Fibroblast of pulmonary artery (primary cell): ENCODE measurements around the gene GLUD1.
A peak's percentile ranks its signal among the peaks of the same experiment; 100 is the strongest.
"Not testable (repeated sequence)": the region's sequence is repeated elsewhere in the genome, so short reads cannot be mapped to it uniquely, and the experiment has no call there.

Source experiments
- DNase-seq: peaks from one replicate; pipeline ENCODE4 v3.0.0-alpha.2; 2010; ENCODE audit warnings: low read depth
- H3K4me3 ChIP-seq: replicated peaks from 2 replicates; pipeline ENCODE4 v1.5.1; 2011; ENCODE audit warnings: low read depth, mild to moderate bottlenecking, control low read depth, low read length, moderate library complexity
- CTCF ChIP-seq: IDR thresholded peaks from 2 replicates; pipeline ENCODE4 v1.5.1; 2011; ENCODE audit warnings: mild to moderate bottlenecking, control low read depth, low read length, inconsistent platforms; ENCODE audit errors: missing control alignments

The GLUD1 gene

DNA sequence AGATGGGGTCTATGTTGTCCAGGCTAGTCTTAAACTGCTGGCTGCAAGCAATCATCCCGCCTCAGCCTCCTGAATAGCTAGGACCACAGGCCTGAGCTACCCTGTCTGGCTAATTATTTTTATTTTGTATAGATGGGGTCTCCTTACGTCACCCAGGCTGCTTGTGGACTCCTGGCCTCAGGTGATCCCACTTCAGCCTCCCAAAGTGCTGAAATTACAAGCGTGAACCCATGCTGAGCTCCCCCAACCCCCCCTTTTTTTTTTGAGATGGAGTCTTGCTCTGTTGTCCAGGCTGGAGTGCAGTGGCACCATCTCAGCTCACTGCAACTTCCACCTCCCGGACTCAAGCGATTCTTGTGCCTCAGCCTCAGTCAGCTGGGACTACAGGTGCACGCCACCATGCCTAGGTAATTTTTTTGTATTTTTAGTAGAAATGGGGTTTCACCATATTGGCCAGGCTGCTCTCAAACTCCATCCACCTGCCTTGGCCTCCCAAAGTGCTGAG lies 49.2 kb downstream of the GLUD1 start:
- no peak overlapping the region for H3K4me3 ChIP-seq
- TF ChIP-seq CTCF = no peak
- DNase-seq = no peak

- DNase-seq, H3K4me3 ChIP-seq: not testable (repeated sequence)
These were observed 51.1 kb downstream of the GLUD1 start for GRCh38 chr10:87043579-87043978.

GRCh38 chr10:87038786-87039185 lies 55.9 kb downstream of the GLUD1 start:
- no peak for TF ChIP-seq CTCF
- H3K4me3 ChIP-seq = no peak overlapping the region
- DNase-seq = no peak

GRCh38 chr10:87038286-87038717 lies 56.3 kb downstream of the GLUD1 start:
- no peak for DNase-seq
- no peak for TF ChIP-seq CTCF
- H3K4me3 ChIP-seq = no peak overlapping the region

- no peak overlapping the region for H3K4me3 ChIP-seq
- no peak for DNase-seq
- TF ChIP-seq CTCF = no peak
These were observed 58.0 kb downstream of the GLUD1 start for GRCh38 chr10:87036623-87037022.

- no peak for DNase-seq
- no peak for TF ChIP-seq CTCF
- H3K4me3 ChIP-seq = no peak overlapping the region
These were observed 63.6 kb downstream of the GLUD1 start for GRCh38 chr10:87030912-87031635.

DNA sequence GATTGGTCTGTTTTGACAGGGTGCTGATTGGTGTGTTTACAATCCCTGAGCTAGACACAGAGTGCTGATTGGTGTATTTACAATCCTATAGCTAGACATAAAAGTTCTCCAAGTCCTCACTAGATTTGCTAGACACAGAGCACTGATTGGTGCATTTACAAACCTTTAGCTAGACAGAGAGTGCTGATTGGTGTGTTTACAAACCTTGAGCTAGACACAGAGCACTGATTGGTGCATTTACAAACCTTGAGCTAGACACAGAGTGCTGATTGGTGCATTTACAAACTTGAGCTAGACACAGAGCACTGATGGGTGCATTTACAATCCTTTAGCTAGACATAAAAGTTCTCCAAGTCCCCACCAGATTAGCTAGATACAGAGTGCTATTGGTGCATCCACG lies 64.2 kb downstream of the GLUD1 start:
- not testable (repeated sequence) for H3K4me3 ChIP-seq, DNase-seq

DNA sequence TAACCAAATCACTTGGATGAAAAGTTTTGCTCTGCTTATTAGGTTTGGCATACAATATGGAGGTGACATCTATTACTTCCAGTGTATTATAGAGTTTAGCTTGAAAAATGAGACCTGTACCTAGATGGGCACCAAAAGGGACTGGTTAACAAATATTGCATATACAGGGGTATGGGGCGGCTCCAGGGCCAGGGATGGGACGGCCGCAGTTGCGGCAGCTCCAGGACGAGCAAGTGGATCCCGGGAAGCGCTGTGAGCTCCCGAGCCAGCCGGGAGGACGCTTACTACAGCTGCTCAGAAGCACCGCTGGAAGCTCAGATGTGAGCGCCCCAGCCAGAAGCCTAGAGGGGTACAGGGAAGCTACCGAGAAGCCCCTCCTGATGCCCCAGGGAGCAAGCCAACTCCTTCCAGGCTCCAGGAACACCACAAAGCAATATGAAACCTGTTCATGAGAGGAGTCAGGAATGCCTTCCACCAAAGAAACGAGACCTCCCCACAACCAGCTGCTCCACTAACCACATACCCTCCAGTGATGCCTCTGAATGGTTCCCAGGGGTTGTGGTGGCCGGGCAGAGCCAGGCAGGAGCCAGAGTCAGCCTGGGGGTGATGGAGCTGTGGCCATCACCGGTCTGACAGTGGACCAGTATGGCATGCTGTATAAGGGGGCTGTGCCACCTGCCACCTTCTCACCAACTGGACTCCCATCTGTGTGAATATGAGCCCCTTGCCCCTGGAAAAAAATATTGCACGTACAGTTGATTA lies 67.7 kb downstream of the GLUD1 start:
- H3K4me3 ChIP-seq, DNase-seq: not testable (repeated sequence)

DNA sequence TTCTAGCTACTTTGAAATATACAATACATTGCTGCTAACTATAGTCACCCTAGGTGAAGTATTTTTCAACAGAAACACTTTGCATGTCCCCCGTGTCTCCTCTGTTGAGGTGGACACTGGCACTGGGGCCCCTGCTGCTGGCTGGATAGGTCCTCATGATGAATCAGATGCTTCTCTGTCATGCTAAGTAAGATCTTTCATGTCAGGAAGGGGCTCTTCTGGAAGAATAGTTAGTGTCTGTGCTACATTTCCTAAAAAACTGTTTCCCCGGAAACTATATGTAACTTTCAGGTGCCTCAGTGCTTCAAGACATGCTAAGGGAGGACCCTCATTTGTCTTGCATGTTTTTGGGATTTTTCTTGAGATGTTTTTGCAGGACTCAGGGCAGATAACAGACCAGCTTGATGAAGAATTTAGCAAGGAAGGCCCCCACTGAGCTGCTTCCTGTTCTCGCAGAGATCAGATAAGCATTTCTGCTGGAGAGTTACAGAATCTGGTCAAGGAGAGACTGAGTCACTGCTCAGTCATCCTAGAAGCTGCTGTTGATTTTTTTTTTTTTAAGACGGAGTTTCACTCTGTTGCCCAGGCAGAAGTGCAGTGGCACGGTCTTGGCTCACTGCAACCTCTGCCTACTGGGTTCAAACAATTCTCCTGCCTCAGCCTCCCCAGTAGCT lies 69.2 kb downstream of the GLUD1 start:
- peak; percentile 78 for DNase-seq
- not testable (repeated sequence) for H3K4me3 ChIP-seq

GRCh38 chr10:87020056-87020455 lies 74.6 kb downstream of the GLUD1 start, which contains the start of gene FAM25A:
TSS of gene FAM25A (plus strand) at chr10:87020294. CDS start at chr10:87020325, 31 bp downstream.
- H3K4me3 ChIP-seq, DNase-seq: not testable (repeated sequence)

DNA sequence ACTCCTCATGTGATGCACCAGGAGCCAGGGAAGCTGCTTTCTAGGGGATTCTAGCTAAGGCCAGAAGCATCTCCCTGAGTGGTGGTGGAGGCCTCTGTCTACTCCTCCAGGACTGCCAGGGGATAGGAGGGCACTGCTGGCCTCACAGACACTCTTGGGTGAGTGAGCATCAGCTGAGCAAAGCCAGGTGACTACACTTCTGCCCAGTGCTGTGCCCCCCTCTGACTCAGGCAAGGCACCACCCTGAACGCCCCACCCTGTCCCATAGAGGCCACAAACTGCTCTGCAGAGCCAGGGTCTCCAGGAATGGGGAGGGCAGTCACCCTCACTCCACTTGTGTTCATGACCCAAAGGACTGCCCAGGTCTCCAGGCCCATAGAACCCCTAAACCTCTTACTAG lies 75.1 kb downstream of the GLUD1 start:
- H3K4me3 ChIP-seq, DNase-seq: not testable (repeated sequence)

DNA sequence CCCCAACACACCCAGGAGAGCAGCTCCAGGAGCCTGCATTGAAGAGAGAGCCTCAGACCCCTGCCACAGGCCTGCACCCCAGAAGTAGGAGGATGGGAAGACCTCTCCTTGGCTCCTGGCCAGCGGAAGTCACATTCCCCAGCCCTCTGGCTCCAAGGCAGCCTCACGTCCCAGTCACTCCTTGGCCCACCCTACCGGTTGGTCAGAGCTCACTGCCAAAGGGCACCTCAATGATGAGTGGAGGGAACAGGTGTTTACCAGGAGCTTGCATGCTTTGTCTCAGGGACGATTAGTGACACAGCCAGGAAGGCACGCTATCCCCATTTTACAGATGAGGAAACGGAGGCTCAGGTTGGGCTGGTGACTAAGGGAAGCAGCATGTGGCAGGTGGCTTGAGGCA lies 75.6 kb downstream of the GLUD1 start:
- DNase-seq, H3K4me3 ChIP-seq: not testable (repeated sequence)
